Measurements from ENCODE around the gene ECT2.

GRCh38 chr3:172752651-172753050 is 2.1 kb downstream of the ECT2 start:
- TF ChIP-seq MXI1 (conservative IDR thresholded peaks at IDR 0.05; ENCODE audit: poor library complexity, severe bottlenecking) (no peak), TAF1 (IDR thresholded peaks at IDR 0.05; ENCODE audit: low read depth) (no peak), EZH2 (IDR thresholded peaks at IDR 0.05; ENCODE audit: borderline replicate concordance, insufficient read depth, low read length, poor library complexity, severe bottlenecking) (no peak), RAD21 (conservative IDR thresholded peaks at IDR 0.05) (no peak)
- TF ChIP-seq, protein P1, sequence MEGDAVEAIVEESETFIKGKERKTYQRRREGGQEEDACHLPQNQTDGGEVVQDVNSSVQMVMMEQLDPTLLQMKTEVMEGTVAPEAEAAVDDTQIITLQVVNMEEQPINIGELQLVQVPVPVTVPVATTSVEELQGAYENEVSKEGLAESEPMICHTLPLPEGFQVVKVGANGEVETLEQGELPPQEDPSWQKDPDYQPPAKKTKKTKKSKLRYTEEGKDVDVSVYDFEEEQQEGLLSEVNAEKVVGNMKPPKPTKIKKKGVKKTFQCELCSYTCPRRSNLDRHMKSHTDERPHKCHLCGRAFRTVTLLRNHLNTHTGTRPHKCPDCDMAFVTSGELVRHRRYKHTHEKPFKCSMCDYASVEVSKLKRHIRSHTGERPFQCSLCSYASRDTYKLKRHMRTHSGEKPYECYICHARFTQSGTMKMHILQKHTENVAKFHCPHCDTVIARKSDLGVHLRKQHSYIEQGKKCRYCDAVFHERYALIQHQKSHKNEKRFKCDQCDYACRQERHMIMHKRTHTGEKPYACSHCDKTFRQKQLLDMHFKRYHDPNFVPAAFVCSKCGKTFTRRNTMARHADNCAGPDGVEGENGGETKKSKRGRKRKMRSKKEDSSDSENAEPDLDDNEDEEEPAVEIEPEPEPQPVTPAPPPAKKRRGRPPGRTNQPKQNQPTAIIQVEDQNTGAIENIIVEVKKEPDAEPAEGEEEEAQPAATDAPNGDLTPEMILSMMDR (IDR thresholded peaks at IDR 0.05; ENCODE audit: poor library complexity, severe bottlenecking) = no peak
